Fibroblast of skin of scalp (primary cell): ENCODE results near the gene LARP6.

Experiments used
- DNase-seq: peaks from one replicate; pipeline ENCODE4 v3.0.0-alpha.2; 2013

LARP6 gene

DNA sequence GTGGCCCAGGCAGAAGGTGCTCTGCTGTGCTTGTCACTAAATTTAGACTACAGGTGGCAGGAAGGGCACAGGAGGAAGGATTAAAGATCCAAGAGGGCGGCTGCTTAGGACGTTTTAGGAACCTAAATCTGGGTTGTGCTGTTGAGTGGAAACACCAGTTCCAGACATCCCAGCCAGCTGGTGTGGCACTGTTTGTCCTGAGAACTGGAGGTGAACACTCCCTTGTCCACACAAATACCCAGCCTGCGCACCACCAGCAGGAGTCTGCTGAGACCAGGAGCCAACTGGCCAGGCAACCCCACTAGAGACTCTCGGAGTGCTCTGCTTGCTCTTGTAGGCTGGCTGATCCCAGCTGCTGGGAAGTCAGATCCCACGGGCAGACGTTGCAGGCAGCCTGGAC, 60.3 kb downstream of the LARP6 start:
- DNase-seq, result no peak

DNA sequence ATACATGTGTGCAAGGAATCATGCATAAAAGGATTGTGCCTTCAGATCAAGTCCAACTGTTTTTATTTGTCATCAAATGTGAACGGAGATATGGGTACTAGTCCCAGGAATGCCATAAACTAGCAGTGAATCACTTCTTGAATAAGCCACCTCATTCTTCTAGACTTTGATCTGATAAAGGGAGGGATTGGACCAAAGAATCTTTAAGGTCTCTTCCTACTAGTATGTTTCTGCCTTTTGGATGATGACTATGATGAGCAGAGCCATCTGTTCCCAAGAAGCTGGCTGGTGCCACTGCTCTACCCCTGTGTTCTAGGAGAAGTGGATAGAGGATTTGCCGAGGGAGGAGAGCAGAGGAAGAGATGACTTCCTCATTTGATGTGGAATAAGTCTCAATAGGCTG, 61.8 kb downstream of the LARP6 start:
- DNase-seq, result peak; percentile 61

DNA sequence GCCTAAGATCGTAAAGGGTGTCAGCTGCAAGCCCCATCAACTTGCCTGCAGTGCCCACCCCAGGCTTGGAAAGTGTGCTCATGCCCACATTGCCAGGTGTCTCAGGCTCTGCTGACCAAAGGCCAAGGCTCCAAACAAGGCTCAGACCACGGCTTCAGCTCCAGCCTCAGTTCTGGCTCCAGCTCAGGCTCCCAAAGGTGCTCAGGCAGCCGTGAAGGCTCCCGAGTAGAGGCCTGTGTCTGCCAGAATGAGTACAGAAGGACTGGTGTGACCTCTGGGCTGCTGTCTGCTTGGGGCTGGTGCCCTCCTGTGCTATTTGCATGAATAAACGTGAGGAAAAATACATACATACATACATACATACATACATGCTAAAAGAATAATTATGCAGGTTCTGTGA, 62.7 kb downstream of the LARP6 start:
- DNase-seq, result no peak

DNA sequence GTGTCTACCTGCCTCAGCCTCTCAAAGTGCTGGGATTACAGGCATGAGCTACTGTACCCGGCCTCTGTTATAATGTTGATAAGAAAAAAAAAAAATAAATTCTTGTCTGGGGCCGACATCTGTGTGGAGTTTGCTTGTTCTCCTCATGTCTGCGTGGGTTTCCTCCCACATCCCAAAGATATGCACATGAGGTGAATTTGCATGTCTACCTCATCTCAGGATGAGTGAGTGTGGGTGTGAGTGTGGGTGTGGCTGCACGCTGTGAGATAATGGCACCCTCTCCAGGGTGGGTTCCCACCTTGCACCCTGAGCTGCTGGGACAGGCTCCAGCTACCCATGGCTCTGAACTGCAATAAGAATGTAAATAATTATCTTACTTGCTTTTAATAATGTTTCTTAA, 64.7 kb downstream of the LARP6 start:
- no peak for DNase-seq

DNA sequence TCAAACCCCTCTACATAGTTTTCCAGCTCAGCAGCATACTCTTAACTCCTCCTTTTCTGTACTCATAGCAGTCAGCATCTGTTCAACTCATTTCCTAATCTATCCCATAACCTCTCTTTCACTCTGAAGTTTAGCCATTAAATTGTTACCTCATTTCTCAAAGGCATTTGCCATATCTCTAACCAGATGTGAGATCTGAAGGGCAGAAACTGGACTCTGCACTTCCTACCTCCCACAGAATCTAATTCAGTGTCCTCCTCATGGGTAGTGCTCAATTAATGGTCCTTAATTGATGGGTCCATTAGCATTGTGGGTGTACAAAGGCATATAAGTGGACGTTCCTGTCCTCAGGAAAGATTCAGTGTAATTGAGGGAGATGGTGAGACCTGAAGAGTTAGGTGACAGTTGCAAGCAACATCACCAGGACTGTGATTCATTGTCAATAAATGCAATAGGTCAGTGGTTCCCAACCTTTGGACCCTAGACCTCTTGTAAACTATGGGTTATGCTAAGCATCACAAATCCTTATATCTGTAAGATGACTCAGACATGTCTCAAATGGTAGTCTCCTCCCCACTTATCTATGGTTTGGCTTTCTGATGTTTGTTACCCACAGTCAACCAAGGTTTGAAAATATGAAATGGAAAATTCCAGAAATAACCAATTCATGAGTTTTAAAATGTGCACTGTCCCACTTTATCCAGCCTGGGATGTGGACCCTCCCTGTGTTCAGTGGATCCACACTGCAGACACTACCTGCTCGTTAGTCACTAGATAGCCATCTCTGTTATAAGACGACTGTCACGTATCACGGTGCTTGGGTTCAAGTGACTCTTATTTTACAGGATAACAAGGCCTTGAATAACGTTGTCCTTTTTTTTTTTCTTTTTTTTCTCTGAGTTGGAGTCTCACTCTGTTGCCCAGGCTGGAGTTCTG, 65.6 kb downstream of the LARP6 start:
- DNase-seq, result peak; percentile 64

GRCh38 chr15:70786996-70787395, 67.0 kb downstream of the LARP6 start:
- no peak for DNase-seq

DNA sequence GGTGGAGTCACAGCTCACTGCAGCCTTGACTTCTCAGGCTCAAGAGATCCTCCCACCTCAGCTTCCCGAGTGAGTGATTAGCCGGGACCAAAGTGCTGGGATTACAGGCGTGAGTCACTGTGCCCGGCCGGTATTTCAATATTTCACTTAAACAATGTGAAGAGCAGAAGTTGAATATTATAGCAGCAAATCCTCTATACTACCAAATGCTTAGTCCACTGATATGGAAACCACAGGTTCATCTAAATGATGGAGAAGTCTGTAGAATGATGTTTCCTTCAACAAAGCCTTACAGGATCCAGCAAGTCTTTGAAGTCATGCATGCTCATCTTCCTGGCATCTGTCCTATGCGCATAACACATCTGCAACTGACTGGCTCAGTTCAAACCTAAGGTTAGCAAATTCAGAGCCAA, 70.3 kb downstream of the LARP6 start:
- peak; percentile 49 for DNase-seq

DNA sequence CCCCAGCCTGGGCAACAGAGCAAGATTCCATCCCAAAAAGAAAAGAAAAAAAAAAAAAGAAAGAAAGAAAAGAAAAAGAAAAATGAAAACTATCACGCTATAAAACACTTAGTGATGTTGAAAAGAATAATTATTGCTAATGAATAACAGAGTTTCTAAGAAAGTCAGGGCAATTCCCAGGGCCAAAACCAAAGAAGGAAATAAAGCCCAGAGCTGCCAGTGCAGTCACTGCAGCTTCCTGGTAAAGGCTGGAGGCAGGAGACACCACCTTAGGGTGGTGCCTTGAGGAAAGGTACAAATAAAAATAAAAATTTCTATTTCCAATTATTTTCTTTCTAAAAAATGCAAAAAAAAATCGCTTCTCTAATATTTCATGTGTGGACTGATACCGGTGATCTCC, 70.9 kb downstream of the LARP6 start:
- no peak for DNase-seq

DNA sequence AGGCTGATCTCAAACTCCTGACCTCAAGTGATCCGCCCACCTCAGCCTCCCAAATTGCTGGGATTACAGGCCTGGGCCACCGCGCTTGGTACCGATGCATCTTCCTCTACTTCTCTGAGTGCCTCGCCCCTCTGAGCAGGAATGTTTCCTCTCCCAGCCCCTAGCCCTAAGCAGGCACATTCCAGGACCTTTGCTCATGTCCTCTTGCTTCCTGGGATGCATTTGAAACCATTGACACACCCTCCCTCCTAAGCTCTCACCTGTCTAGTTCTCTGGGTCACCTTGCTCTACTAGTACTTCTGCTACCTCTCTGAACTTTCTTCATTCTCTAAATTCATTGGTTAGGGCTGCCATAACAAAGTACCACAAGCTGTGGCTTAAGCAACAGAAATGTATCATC, 72.7 kb downstream of the LARP6 start:
- no peak for DNase-seq
